GM21576 (cell line): Measurements from ENCODE around the gene UGT2B15.
A peak's percentile ranks its signal among the peaks of the same experiment; 100 is the strongest.
"Not testable (repeated sequence)": the region's sequence is repeated elsewhere in the genome, so short reads cannot be mapped to it uniquely, and the experiment has no call there.

Experiments used
- ATAC-seq: cut with Tn5 transposase; IDR thresholded peaks from one replicate; pipeline ENCODE4 v1.9.1; 2021; ENCODE audit warnings: mild to moderate bottlenecking, moderate library complexity; ENCODE audit not compliant: unreplicated experiment

Gene UGT2B15

GRCh38 chr4:68670479-68670939 is at the start of gene UGT2B15:
Gene UGT2B15, minus strand, starts transcription at chr4:68670652. Its CDS starts 34 bp downstream, at chr4:68670618.
- ATAC-seq, result not testable (repeated sequence)

GRCh38 chr4:68719075-68719473 is 48.6 kb upstream of the UGT2B15 start:
- no peak for ATAC-seq

GRCh38 chr4:68718447-68719074 is 48.1 kb upstream of the UGT2B15 start:
- no peak for ATAC-seq

GRCh38 chr4:68717999-68718398 is 47.5 kb upstream of the UGT2B15 start:
- no peak for ATAC-seq

- ATAC-seq, result no peak
Observed at GRCh38 chr4:68714400-68714799, 43.9 kb upstream of the UGT2B15 start.

- no peak for ATAC-seq
Observed at GRCh38 chr4:68712207-68712606, 41.8 kb upstream of the UGT2B15 start.

GRCh38 chr4:68708566-68708965 is 38.1 kb upstream of the UGT2B15 start:
- ATAC-seq, result no peak

- ATAC-seq, result not testable (repeated sequence)
Observed at GRCh38 chr4:68703168-68703567, 32.7 kb upstream of the UGT2B15 start.

GRCh38 chr4:68700152-68700551 is 29.7 kb upstream of the UGT2B15 start:
- no peak for ATAC-seq

GRCh38 chr4:68693325-68694075 is 23.0 kb upstream of the UGT2B15 start:
- no peak for ATAC-seq

GRCh38 chr4:68691186-68691585 is 20.7 kb upstream of the UGT2B15 start:
- no peak for ATAC-seq

- ATAC-seq, result no peak
Observed at GRCh38 chr4:68683034-68683433, 12.6 kb upstream of the UGT2B15 start.

GRCh38 chr4:68681298-68681697 is 10.8 kb upstream of the UGT2B15 start:
- ATAC-seq, result not testable (repeated sequence)

GRCh38 chr4:68673143-68673542 is 2.7 kb upstream of the UGT2B15 start:
- ATAC-seq, result no peak

- not testable (repeated sequence) for ATAC-seq
Observed at GRCh38 chr4:68671217-68671616, 765 bp upstream of the UGT2B15 start.

GRCh38 chr4:68668537-68669163 is 1.8 kb downstream of the UGT2B15 start:
- not testable (repeated sequence) for ATAC-seq

GRCh38 chr4:68667551-68667950 is 2.9 kb downstream of the UGT2B15 start:
- not testable (repeated sequence) for ATAC-seq

GRCh38 chr4:68664721-68665120 is 5.7 kb downstream of the UGT2B15 start:
- not testable (repeated sequence) for ATAC-seq

GRCh38 chr4:68662836-68663574 is 7.4 kb downstream of the UGT2B15 start:
- not testable (repeated sequence) for ATAC-seq

- no peak for ATAC-seq
Observed at GRCh38 chr4:68658672-68659071, 11.8 kb downstream of the UGT2B15 start.

GRCh38 chr4:68657022-68657594 is 13.3 kb downstream of the UGT2B15 start:
- ATAC-seq, result peak; percentile 73
